Mucosa of rectum (tissue), 2 donors: ENCODE measurements around the gene EIF4EBP3.

Experiments used
- H3K27ac ChIP-seq, 2 donors: one replicate each; pipeline ENCODE4 v1.7.0; 2013; ENCODE audit warnings: inconsistent platforms in 2 of 2, low read depth in 2 of 2, low read length in 2 of 2
- H3K27me3 ChIP-seq, 2 donors: one replicate each; pipeline ENCODE4 v1.7.0; 2013; ENCODE audit warnings: low read length in 2 of 2; ENCODE audit not compliant: control insufficient read depth in 2 of 2, insufficient read depth in 2 of 2
- H3K36me3 ChIP-seq, 2 donors: one replicate each; pipeline ENCODE4 v1.7.0; 2013; ENCODE audit warnings: low read length in 2 of 2; ENCODE audit not compliant: control insufficient read depth in 2 of 2, insufficient read depth in 2 of 2
- H3K4me1 ChIP-seq, 2 donors: one replicate each; pipeline ENCODE4 v1.7.0; 2013; ENCODE audit warnings: low read length in 2 of 2, mild to moderate bottlenecking in 1 of 2; ENCODE audit not compliant: control insufficient read depth in 2 of 2, insufficient read depth in 2 of 2
- H3K4me3 ChIP-seq, 2 donors: one replicate each; pipeline ENCODE4 v1.7.0; 2013; ENCODE audit warnings: low read length in 2 of 2
- H3K9ac ChIP-seq, 2 donors: one replicate each; pipeline ENCODE4 v1.7.0; 2013; ENCODE audit warnings: low read length in 2 of 2, low read depth in 1 of 2, mild to moderate bottlenecking in 1 of 2
- H3K9me3 ChIP-seq, 2 donors: one replicate each; pipeline ENCODE4 v1.7.0; 2013; ENCODE audit warnings: low read length in 2 of 2; ENCODE audit not compliant: control insufficient read depth in 2 of 2
- donor health status: healthy.
- donor health status: Normal muscosa, but diverticular disease.

The EIF4EBP3 gene

GRCh38 chr5:140545606-140546005 lies 1.9 kb upstream of the EIF4EBP3 start:
- peak overlapping the region in 1 of 2 donors; percentile 100 for H3K27ac ChIP-seq
- no peaks in the 10 kb centered on the region for H3K27me3 ChIP-seq
- no peak overlapping the region for H3K4me3 ChIP-seq
- peaks cover 44 to 46% of the 10 kb centered on the region in 2 donors for H3K4me1 ChIP-seq
- peaks cover 32 to 42% of the 10 kb centered on the region in 2 donors for H3K36me3 ChIP-seq
- no peak overlapping the region for H3K9ac ChIP-seq
- H3K9me3 ChIP-seq, result no peaks in the 10 kb centered on the region

GRCh38 chr5:140546851-140547507 lies 483 bp upstream of the EIF4EBP3 start:
- H3K4me1 ChIP-seq, result peaks cover 44 to 46% of the 10 kb centered on the region in 2 donors
- H3K27ac ChIP-seq, result peak overlapping the region; percentile 99 to 100
- no peaks in the 10 kb centered on the region for H3K27me3 ChIP-seq
- peak overlapping the region; percentile 54 to 96 for H3K9ac ChIP-seq
- no peaks in the 10 kb centered on the region for H3K9me3 ChIP-seq
- peaks cover 33 to 42% of the 10 kb centered on the region in 2 donors for H3K36me3 ChIP-seq
- H3K4me3 ChIP-seq, result peak overlapping the region; percentile 74 to 80

- Histone ChIP-seq H3K9ac (peak overlapping the region; percentile 74 to 96), H3K27me3 (no peaks in the 10 kb centered on the region), H3K27ac (peak overlapping the region; percentile 99 to 100), H3K36me3 (peaks cover 33 to 37% of the 10 kb centered on the region in 2 donors), H3K4me3 (peak overlapping the region; percentile 74 to 80), H3K4me1 (peaks cover 40 to 43% of the 10 kb centered on the region in 2 donors), H3K9me3 (no peaks in the 10 kb centered on the region)
Observed at GRCh38 chr5:140548300-140548688, 832 bp downstream of the EIF4EBP3 start.

- H3K36me3 ChIP-seq, result peaks cover 33 to 36% of the 10 kb centered on the region in 2 donors
- peak overlapping the region; percentile 74 to 96 for H3K9ac ChIP-seq
- peak overlapping the region in 1 of 2 donors; percentile 80 for H3K4me3 ChIP-seq
- H3K4me1 ChIP-seq, result peaks cover 39 to 43% of the 10 kb centered on the region in 2 donors
- peak overlapping the region; percentile 99 to 100 for H3K27ac ChIP-seq
- no peaks in the 10 kb centered on the region for H3K9me3 ChIP-seq
- H3K27me3 ChIP-seq, result no peaks in the 10 kb centered on the region
Observed at GRCh38 chr5:140548791-140549190, 1.3 kb downstream of the EIF4EBP3 start.

- Histone ChIP-seq H3K9ac (peak overlapping the region in 1 of 2 donors; percentile 96), H3K9me3 (no peaks in the 10 kb centered on the region), H3K27me3 (no peaks in the 10 kb centered on the region), H3K4me3 (no peak overlapping the region), H3K4me1 (peaks cover 39 to 43% of the 10 kb centered on the region in 2 donors), H3K27ac (peak overlapping the region; percentile 99 to 100), H3K36me3 (peaks cover 30 to 35% of the 10 kb centered on the region in 2 donors)
Observed at GRCh38 chr5:140549237-140550144, 2.0 kb downstream of the EIF4EBP3 start.

GRCh38 chr5:140550147-140551079 lies 3.0 kb downstream of the EIF4EBP3 start:
- Histone ChIP-seq H3K27me3 (no peaks in the 10 kb centered on the region), H3K4me3 (no peak overlapping the region), H3K36me3 (peaks cover 24 to 33% of the 10 kb centered on the region in 2 donors), H3K27ac (peak overlapping the region; percentile 99 to 100), H3K9ac (peak overlapping the region in 1 of 2 donors; percentile 96), H3K4me1 (peaks cover 40 to 44% of the 10 kb centered on the region in 2 donors), H3K9me3 (no peaks in the 10 kb centered on the region)

GRCh38 chr5:140551872-140552271 lies 4.4 kb downstream of the EIF4EBP3 start:
- H3K9me3 ChIP-seq, result no peaks in the 10 kb centered on the region
- H3K27ac ChIP-seq, result no peak overlapping the region
- no peak overlapping the region for H3K9ac ChIP-seq
- peaks cover 38 to 42% of the 10 kb centered on the region in 2 donors for H3K4me1 ChIP-seq
- no peak overlapping the region for H3K4me3 ChIP-seq
- peaks cover 24 to 33% of the 10 kb centered on the region in 2 donors for H3K36me3 ChIP-seq
- no peaks in the 10 kb centered on the region for H3K27me3 ChIP-seq

GRCh38 chr5:140553657-140554056 lies 6.2 kb downstream of the EIF4EBP3 start:
- Histone ChIP-seq H3K4me3 (no peak overlapping the region), H3K4me1 (peaks cover 21 to 31% of the 10 kb centered on the region in 2 donors), H3K27ac (no peak overlapping the region), H3K9ac (no peak overlapping the region), H3K9me3 (no peaks in the 10 kb centered on the region), H3K36me3 (peaks cover 24 to 33% of the 10 kb centered on the region in 2 donors), H3K27me3 (no peaks in the 10 kb centered on the region)

GRCh38 chr5:140554454-140554853 lies 7.0 kb downstream of the EIF4EBP3 start:
- Histone ChIP-seq H3K4me3 (no peak overlapping the region), H3K4me1 (peaks cover 13 to 23% of the 10 kb centered on the region in 2 donors), H3K27ac (no peak overlapping the region), H3K9me3 (no peaks in the 10 kb centered on the region), H3K27me3 (no peaks in the 10 kb centered on the region), H3K36me3 (peaks cover 24 to 28% of the 10 kb centered on the region in 2 donors), H3K9ac (no peak overlapping the region)
